B cell (primary cell): Measurements from ENCODE around the gene SWI5.

ENCODE experiments used
- EZH2 ChIP-seq: IDR thresholded peaks from 2 replicates; pipeline ENCODE4 v1.6.1; 2012; ENCODE audit warnings: borderline replicate concordance, low read depth, mild to moderate bottlenecking, moderate library complexity, low read length; ENCODE audit not compliant: insufficient read depth, poor library complexity, severe bottlenecking
- TF ChIP-seq, protein P1 (sequence below): fragments of 200-600 bp; IDR thresholded peaks from one replicate; pipeline ENCODE4 v1.8.0; 2022; ENCODE audit warnings: antibody characterized with exemption, mild to moderate bottlenecking

DNA sequence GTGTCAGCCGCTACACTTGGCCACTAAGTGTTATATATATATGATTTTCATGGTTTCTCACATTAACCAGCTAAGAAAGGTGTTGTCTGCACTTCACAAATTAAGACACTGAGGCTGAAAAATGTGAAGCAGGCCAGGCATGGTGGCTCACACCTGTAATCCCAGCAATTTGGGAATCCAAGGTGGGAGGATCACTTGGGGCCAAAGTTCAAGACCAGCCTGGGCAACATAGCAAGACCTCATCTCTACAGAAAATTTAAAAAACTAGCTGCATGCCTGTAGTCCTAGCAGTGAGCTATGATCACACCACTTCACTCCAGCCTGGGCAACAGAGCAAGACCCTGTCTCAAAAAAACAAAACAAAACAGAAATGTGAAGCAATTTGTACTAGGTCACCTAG is 48.3 kb downstream of the SWI5 start:
- TF ChIP-seq, protein P1, sequence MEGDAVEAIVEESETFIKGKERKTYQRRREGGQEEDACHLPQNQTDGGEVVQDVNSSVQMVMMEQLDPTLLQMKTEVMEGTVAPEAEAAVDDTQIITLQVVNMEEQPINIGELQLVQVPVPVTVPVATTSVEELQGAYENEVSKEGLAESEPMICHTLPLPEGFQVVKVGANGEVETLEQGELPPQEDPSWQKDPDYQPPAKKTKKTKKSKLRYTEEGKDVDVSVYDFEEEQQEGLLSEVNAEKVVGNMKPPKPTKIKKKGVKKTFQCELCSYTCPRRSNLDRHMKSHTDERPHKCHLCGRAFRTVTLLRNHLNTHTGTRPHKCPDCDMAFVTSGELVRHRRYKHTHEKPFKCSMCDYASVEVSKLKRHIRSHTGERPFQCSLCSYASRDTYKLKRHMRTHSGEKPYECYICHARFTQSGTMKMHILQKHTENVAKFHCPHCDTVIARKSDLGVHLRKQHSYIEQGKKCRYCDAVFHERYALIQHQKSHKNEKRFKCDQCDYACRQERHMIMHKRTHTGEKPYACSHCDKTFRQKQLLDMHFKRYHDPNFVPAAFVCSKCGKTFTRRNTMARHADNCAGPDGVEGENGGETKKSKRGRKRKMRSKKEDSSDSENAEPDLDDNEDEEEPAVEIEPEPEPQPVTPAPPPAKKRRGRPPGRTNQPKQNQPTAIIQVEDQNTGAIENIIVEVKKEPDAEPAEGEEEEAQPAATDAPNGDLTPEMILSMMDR, result no peak
- TF ChIP-seq EZH2, result no peak
